NAMALWA (cell line): ENCODE measurements around the gene GTF2IRD1.
"Not testable (repeated sequence)": the region's sequence is repeated elsewhere in the genome, so short reads cannot be mapped to it uniquely, and the experiment has no call there.

ENCODE experiments used
- DNase-seq: peaks from one replicate; pipeline ENCODE4 v3.0.0-alpha.2; 2015; ENCODE audit warnings: low spot score

Gene GTF2IRD1

GRCh38 chr7:74563639-74564038, 109.9 kb downstream of the GTF2IRD1 start:
- DNase-seq = not testable (repeated sequence)

DNA sequence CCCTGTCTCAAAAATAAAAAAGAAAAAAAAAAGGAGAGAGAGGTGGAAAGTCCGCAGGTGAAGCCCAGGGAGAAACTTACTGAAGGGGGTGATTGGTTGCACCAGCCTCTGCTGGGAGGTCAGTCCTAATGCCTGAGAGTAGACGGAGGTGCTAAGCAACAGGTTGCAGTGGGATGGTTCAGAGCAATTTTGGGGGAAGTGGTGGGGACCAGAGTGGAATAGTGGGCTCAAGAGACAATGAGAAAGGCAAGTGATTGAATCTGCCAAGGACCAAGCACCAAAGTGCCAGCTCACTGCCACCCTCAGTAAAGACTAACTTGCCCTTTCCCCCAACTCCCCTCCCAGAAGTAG, 113.6 kb downstream of the GTF2IRD1 start:
- no peak for DNase-seq

- DNase-seq = no peak
Observed at GRCh38 chr7:74568658-74569057, 115.0 kb downstream of the GTF2IRD1 start.

DNA sequence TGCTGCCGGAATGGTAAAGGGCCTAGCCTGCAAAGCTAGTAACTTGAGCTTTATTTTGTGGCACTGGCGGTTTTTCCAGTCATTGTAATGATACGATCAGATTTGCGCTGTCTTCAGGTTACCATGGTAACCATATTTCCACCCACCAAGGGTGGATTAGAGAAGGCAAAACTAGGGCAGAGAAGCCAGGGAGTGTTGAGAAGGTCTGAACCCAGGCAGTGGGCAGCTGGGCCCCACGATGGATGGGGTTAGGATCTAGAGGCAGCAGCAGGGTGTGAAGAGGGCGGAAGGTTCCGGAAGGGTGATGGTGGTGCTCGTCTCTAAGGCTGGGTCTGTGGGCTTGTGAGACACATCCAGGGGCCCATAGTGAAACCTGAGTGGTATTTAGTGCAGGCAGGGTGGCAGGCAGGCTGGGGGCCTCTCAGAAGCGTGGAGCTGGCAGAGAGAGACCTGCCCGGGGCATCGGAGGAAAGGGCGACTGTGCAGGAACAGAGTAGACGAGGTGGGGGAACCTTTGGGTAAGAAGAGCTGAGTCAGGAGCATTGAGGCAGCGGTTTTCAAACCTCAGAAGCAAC, 115.9 kb downstream of the GTF2IRD1 start:
- no peak for DNase-seq

GRCh38 chr7:74570533-74571156, 116.9 kb downstream of the GTF2IRD1 start:
- no peak for DNase-seq

GRCh38 chr7:74572301-74572979, 118.7 kb downstream of the GTF2IRD1 start:
- no peak for DNase-seq

DNA sequence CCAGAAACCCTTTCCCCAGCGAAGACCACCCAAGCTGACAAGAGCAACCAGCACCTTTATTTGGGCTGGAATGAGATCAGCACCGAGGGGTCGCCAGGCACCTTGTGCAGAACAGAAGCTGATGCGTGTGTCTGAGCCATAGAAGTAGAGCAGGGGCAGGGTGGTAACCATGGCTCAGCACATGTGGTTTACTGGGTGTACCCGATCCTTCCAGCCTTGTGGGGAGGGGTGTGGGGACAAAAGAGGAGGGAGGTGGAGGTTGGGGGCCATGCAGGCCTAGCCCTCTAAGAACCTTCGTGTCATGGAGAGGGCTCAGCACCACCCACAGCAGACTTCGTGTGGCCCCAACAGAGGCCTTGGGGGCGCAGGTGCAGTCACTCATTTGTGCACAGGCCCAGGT, 119.8 kb downstream of the GTF2IRD1 start:
- no peak for DNase-seq

- DNase-seq = no peak
Observed at GRCh38 chr7:74575083-74575784, 121.5 kb downstream of the GTF2IRD1 start.

DNA sequence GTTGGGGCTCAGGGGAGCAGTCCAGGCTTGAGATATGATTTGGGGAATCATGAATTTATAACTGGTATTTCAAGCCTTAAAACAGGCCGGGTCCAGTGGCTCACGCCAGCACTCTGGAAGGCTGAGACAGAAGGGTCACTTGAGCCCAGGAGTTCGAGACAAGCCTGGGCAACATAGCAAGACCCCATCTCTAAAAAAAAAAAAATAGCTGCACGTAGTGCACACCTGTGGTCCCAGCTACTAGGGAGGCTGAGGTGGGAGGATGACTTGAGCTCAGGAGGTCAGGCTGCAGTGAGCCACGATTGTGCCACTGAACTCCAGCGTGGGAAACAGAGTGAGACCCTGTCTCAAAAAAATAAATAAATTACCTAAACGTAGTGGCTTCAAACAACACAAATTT, 122.1 kb downstream of the GTF2IRD1 start:
- no peak for DNase-seq

GRCh38 chr7:74579800-74580685, 126.3 kb downstream of the GTF2IRD1 start:
- DNase-seq = no peak

DNA sequence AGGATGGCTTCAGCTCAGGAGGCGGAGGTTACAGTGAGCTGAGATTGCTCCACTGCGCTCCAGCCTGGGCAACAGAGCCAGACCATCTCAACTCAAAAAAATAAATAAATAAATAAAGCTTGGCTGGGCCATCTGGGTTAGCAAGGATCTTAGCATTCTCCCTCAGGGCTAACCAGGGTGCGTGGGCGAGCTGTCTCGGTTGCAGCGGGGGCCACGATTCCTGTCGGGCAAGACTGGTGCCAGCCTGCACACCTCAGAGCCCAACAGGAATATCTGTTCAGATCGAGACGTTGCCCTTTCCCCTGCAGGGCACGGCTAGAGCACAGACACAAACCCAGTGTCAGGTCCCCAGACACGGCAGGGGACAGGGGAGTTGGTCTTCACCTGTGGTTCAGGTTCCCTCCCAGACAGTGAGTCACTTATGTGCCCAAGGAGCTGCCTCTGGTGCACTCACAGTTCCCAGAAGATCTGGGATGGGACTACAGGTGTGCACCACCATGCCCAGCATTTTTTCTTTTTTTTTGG, 128.3 kb downstream of the GTF2IRD1 start:
- DNase-seq = no peak

DNA sequence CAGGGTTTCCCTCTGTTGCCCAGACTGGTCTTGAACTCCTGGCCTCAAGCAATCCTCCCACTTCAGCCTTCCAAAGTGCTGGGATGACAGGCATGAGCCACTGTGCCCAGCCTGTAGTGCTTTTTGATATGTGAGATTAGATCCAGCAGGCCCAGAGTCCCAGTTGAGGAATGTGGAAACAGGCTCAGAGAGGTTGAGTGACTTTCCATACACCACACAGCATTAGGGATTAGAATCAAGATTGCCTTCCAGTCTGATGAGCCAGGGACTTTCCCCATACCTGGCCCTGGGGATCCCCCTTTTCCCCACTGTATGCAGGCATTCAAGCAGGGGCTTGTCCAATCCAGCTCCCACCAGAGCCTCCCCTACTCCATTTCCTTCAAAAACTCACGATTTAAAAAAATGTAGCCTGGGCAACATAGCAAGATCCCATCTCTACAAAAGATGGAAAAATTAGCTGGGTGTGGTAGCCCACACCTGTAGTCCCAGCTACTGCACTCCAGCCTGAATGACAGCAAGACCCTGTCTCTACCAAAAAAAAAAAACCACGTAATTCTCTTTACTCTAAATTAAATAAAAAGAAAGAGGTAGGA, 128.8 kb downstream of the GTF2IRD1 start:
- DNase-seq = no peak

GRCh38 chr7:74583630-74584029, 129.9 kb downstream of the GTF2IRD1 start:
- no peak for DNase-seq

DNA sequence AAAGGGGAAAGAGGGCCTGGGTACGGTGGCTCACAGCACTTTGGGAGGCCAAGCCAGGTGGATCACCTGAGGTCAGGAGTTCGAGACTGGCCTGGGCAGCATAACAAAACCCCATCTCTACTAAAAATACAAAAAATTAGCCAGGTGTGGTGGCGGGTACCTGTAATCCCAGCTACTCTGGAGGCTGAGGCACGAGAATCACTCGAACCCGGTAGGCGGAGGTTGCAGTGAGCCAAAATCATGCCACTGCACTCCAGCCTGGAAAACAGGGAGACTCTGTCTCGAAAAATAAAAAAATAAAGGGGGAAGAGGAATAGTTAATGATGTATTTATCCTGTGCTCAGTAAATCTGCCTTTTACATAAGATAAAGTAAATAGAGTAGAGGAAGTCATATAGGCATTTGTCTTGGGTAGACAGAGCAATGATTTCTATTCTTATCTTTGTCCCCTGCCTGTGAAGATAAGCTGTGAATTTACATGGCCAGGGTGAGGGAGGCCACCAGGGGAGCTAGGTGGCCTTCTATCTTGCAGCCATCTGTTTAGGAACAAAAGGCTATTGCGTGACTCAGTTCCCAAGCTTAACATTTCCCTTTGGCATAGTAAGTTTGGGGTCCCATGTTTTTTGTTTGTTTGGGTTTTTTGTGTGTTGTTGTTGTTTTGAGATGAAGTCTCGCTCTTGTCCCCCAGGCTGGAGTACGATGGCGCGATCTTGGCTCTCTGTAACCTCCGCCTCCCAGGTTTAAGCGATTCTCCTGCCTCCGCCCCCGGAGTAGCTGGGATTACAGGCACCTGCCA, 130.7 kb downstream of the GTF2IRD1 start:
- no peak for DNase-seq

DNA sequence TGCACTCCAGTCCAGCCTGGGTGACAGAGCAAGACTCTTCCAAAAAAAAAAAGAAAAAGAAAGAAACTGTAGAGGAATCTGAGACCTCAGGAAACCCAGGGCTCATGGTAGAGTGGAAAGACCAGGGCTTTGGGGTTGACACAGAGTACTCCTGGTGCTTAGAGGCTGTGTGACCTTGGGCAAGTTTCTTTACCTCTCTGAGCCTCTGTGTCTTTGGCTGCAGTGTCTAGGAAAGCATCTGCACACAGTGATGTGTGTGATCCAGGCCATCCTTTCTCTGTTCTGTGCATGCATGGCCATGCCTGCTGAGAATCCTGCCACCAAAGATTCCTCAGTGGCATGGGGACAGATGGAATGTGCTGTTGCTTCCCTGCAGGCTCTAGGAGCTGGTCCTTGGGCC, 132.1 kb downstream of the GTF2IRD1 start:
- no peak for DNase-seq

GRCh38 chr7:74586258-74587175, 132.8 kb downstream of the GTF2IRD1 start:
- no peak for DNase-seq

DNA sequence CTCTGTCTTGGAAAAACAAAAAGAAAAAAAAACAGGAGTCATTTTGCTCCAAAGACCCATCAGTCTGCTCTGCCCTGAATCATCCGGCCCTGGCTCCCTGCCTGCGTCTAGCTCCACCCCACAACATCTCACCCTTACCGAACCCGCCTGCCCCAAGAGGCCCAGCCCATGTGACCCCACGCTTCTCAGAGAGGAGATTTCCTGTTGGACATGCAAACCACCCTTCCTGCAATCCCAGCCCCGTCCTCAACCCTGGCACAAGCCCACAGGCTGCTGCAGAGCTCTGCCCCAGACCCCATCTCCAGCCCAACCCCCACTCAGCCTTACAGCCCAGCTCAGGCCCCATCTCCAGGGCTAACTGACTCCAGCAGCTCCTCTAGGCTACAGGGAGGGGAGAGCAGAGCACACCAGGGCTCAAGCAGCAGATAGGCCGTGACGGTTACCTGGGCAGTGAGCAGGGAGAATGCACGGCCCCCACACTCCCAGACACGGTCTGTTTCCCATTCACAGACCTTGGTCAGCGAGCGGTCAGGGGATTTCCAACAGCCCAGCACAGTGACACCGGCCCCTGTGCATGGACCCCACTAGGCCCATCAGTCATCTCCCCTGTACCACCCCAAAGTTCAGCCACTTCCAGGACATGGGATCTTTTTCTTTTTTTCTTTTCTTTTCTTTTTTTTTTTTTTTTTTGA, 133.9 kb downstream of the GTF2IRD1 start:
- no peak for DNase-seq

DNA sequence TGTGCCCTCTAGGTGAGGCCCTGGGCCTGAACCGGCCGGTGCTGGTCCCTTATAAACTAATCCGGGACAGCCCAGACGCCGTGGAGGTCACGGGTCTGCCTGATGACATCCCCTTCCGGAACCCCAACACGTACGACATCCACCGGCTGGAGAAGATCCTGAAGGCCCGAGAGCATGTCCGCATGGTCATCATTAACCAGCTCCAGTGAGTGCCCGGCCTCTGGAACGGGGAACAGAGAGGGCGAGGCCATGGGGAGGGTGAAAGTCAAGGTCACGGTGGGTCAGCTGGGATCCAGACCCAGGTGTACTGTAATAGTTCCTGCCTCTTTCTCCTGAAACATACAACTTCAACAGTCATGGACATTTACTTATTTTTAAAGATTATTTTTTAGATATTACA, 137.1 kb downstream of the GTF2IRD1 start:
- no peak for DNase-seq

DNA sequence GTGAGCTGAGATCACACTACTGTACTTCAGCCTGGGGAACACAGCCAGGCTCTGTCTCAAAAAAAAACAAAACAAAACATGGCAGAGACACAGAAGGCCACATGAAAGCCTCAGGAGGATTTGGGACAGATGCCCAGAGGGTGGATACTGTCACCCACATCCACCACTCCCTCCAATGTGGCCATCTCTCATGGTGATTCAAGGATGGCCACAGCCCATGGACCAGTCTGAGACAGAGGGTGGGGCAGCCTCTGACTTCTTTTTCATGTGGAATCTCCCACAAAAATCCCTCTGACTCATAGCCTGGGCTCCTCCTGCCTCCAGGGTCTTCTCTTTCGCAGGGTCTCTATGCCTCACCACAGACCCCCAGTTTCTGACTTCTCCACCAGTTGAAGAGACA, 144.9 kb downstream of the GTF2IRD1 start:
- DNase-seq = no peak
